Prostate gland (tissue), 2 donors: ENCODE measurements around the gene PPP1R12B.

Experiments
- CTCF ChIP-seq, 4 experiments: fragments of 200-600 bp in 2 of 4; fragments of 450-650 bp in 2 of 4; sonication (generic) in 2 of 4; IDR thresholded peaks; 1 replicate in 3 of 4; 2 replicates in 1 of 4; pipeline ENCODE4 v1.5.1; 2016 to 2019; ENCODE audit warnings: antibody characterized with exemption in 4 of 4, mild to moderate bottlenecking in 2 of 4, moderate library complexity in 2 of 4
- POLR2AphosphoS5 ChIP-seq: sonication (generic); formaldehyde crosslinking; IDR thresholded peaks from one replicate; pipeline ENCODE4 v1.6.1; 2017; ENCODE audit warnings: antibody characterized with exemption

- TF ChIP-seq CTCF (IDR thresholded peaks at IDR 0.05) (no peak), POLR2AphosphoS5 (no peak)
Measured at GRCh38 chr1:202521886-202522285, 173.4 kb downstream of the PPP1R12B start.
